ENCODE data around the gene CLTA. TPM values are rescaled to one million over a fixed set of nuclear protein-coding genes. Genes with fewer than 3 reads are reported as not detected.

The CLTA gene, protein sequence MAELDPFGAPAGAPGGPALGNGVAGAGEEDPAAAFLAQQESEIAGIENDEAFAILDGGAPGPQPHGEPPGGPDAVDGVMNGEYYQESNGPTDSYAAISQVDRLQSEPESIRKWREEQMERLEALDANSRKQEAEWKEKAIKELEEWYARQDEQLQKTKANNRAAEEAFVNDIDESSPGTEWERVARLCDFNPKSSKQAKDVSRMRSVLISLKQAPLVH
- total RNA-seq: 190 TPM
- long read RNA-seq, transcript CLTA-202 (5 exons, 1,073 nt): major isoform, 489 of 523 reads
- long read RNA-seq, partial matches to known transcripts: 5 of 523 reads
- long read RNA-seq, other reads (novel, unspliced or antisense): 25 of 523 reads

DNA sequence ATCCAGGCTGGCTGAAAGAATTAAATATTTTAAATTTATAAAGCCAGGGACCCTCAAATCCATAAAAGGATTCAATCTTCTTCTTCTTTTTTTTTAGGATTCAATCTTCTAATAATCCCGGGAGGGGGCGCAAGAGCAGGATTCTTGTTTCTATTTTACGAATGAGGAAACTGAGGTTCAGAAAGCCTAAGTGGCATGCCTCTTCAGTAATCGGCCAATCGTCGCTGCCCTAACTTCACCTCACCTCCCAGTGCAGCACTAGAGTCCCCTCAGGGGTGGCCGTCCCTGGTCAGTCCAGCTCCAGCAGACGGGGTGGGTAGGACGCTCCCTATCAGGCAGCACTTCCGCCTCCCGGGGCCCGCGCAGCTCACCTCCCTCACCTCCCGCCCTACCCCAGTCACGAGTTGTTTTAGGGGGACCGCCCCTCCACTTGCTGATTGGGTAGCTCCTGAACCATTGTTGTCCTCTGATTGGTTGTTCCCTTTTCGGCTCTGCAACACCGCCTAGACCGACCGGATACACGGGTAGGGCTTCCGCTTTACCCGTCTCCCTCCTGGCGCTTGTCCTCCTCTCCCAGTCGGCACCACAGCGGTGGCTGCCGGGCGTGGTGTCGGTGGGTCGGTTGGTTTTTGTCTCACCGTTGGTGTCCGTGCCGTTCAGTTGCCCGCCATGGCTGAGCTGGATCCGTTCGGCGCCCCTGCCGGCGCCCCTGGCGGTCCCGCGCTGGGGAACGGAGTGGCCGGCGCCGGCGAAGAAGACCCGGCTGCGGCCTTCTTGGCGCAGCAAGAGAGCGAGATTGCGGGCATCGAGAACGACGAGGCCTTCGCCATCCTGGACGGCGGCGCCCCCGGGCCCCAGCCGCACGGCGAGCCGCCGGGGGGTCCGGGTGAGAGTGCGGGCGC, at the start of gene CLTA:
TSS of gene CLTA (plus strand) at position 534 of the 902 bp plus-strand sequence. CDS start at position 670, 136 bp downstream.
- peak; percentile 96 for DNase-seq (ENCODE audit: low spot score)

DNA sequence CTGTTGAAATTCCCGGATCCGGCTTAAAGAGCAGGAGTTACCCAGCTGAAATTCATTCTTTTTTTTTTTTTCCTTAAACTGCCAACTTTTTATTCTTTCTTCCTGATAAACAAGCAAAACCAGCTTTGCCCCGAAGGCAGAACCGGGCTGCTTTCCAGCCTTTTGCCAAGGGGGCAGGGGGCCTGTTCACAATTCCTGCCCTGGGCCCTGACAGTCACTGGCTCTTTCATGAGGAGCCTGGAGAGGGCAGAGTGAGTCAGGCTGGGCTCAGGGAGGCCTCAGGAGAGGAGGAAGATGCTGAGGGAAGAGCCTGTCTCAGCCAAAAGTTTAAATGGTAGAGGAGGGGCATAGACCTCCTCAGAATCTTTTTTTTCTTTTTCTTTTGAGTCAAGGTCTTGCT, 49.4 kb upstream of the CLTA start:
- DNase-seq (ENCODE audit: low spot score): peak; percentile 75

DNA sequence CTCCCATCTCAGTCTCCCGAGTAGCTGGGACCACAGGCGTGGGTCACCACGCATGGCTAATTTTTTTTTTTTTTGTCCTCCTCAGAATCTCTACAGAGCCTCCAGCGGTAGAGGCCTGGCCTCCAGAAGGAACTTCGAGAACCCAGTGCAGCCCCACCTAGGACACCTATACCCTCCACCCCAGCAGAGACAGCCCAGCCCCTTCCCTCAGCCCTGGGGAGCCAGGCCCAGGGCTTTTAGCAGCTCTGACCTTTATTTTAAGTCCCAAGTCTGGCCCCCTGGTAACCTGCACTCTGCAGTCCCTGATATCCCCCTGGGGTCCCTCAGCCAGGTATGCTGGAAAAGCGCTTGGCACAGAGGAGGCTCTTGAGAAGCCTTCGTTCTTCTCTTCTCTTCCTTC, 49.0 kb upstream of the CLTA start:
- DNase-seq (ENCODE audit: low spot score): peak; percentile 69

DNA sequence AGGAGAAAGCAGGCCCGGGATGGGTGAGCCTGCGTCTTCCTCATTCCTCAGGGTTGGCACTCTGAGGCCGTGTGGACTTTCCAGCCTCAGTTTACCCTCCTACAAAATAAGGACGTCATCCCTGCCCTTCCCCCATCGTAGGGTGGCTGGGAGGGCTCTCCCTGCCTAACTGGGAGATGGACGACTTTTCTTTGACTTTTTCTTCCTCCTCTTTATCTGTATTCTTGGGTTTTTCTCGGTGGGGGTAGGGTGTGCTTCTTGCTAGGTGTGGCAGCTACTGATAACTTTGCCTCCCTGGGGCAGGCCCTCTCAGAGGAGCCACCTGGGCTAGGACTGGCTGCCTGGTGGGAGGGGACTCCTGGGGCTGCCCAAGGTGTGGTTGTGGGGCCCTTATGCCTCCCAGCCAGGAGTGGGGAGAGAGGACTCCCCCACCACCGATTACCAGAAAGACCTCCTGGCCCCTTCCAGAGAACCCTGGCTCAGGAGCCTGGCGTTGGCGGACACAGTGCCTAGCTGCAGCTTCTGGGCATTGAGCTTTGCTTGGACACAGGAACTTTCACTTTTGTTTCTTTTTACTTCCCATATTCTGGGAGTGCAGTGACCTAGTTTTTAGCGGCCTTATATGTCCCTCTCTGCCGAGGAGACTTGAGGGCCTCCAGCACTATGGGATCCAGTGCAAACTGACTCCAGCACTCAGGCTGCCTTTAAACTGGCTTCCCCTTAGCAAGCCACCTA, 48.0 kb upstream of the CLTA start:
- no peak for DNase-seq (ENCODE audit: low spot score)

DNA sequence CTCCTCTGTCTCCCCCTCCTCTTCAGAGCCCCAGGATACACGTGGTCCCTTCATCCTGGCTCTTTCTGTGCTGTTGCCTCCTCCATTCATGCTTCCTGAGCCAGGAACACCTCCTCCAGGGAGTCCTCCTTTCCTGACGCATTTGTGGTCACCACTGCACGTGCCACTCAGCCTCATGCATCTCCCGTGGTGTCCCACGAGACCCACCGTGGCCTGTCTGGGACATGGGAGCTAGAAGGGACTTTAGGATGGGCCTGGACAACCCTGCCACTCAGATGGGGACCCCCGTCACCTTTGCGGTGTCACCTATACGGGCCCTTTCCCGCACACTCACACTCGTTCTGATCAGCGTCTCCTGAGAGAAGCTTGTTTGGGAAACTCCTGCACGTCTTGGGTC, 47.5 kb upstream of the CLTA start:
- DNase-seq (ENCODE audit: low spot score): no peak

DNA sequence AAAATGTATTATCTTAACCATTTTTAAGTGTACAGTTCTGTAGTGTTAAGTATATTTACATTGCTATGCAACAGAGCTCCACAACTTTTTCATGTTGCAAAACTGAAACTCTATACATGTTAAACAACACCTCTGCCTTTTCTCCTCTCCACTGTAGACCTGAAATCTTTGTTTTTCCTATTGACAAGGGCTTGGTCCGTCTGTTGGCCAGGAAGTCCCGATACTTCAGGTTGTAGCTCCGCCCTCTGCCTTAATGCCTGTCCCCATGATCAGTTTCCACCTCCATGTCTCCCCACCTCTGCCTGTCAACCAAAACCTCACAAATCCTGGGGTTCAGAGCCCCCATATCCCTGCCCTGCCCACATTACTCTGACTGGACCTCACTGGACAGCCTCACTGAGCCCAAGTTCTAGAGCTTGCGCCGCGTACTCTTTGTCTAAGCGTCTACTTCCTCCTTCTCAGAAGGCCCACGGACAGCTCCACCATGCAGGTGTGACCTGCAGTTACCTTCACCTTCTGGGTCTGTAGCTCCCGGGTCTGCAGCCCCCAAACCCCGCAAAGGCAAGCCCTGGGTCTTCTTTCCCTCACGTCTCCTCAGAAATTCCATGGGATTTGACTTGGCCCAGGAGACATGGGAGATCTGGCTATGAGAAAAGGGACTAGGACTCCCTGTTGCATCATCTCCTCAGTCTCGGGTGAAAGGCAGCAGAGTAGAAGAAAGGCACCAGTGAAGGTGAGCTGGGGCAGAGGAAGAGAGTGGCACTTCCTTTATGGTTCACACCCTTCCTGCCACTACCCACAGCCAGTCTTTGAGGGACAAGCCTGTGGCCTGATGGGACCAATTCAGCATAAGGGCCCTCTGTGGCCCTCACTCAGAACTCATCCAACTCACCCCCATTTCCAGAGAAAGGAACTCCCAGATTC, 46.1 kb upstream of the CLTA start:
- no peak for DNase-seq (ENCODE audit: low spot score)

DNA sequence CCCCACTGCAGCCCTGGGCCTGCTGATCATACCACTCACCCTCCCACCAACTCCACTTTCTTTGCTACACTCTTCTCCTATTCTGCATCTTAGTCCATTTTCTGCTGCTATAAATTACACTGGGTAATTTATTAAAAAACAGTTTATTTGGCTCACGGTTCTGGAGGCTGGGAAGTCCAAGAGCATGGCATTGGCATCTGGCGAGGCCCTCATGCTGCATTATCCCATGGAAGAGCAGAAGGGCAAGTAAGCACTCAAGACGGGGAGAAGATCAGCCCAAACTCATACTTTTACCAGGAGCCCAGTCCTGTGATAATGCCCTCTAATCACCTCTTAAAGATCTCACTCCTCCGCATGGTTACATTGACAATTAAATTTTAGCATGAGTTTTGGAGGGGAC, 44.8 kb upstream of the CLTA start:
- no peak for DNase-seq (ENCODE audit: low spot score)

DNA sequence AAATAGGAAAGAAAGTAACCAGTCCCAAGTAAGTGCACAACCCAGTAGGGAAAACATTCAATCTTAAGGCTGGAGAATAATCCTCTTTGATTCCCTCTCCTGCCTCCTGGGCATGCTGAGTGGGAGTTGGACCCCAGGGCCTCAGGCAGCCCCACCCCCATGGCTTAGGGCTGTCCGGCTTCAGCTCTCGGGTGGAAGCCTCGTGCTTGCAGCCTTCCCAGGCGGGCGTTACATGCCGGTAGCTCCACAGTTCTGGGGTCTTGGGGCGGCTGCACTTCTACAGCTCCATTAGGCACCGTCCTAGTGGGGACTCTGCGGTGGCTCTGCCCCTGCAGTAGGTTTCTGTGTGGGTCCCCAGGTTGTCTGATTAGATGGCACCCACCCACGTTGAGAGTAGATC, 44.1 kb upstream of the CLTA start:
- no peak for DNase-seq (ENCODE audit: low spot score)

DNA sequence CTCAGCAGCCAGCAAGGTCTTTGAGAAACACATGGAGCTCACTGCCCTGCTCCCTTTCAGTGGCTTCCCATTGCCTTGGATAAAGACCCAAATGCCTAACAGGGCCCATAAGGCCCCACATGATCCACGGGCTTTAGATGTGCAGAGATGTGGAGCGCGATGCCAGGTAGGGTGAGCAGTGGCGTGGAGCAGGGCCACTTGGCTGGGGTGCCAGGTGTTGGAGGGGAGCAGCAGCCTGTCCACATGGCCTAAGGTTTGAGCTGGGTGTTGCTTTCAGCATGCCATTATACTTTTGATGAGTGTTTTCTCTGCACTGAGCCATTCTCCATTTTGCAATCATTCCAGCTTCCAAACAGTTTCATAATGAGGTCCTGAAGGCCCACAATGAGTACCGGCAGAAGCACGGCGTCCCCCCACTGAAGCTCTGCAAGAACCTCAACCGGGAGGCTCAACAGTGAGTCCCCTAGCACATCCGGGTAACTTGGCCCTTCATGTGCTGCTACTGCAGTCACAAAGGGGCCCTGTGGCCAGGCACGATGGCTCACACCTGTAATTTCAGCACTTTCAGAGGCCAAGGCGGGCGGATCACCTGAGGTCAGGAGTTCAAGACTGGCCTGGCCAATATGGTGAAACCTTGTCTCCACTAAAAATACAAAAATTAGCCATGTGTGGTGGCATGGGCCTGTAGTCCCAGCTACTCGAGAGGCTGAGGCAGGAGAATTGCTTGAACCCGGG, 43.1 kb upstream of the CLTA start:
- no peak for DNase-seq (ENCODE audit: low spot score)

DNA sequence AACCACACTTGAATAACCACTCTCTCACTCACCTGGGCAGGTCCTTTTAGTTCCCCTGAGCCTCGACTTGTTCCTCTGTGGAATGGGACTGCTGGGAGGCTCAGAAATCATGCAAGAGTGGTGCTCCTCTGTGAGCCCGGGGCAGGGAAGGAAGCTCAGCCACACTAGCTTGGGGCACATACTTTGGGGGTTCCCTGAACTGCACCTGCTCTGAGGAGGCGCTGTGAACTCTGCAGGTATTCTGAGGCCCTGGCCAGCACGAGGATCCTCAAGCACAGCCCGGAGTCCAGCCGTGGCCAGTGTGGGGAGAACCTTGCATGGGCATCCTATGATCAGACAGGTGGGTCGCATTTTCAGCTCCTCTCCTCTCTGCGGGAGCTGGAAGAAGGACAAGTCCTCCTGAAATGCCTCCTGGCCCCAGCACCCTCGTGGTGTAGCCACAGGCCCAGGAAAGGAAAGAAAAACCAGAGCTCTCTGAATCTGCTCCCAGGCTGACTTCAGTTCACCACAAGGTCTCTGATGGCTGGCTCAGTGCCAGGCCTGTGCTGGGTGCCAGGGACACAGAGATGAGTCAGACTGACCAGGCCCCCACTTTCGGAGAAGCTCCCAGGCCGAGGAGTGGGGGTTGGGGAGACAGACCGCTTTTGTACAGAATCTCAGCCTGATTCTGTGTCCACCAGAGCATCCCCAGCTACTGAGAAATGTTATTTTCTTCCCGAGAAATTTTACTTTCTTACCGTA, 42.2 kb upstream of the CLTA start:
- DNase-seq (ENCODE audit: low spot score): peak; percentile 98

DNA sequence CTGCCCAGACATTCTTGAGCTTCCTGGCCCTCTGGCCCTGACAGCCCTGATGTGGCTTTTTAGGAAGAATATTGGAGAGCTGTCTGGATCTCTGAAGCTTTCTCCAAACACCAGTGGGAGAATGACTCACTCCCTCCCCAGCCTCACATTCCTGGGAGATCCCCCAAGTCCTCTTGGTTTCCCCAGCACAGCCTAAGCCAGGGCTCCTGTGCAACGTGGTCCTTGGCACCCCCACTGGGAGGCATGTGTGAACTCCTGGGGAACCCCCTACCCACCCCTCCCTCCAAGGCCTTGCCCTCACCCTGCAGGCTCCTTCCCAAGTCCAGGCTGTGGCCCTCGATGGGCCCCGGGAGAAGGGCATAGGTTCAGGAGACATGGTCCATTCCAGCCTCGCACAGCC, 41.5 kb upstream of the CLTA start:
- no peak for DNase-seq (ENCODE audit: low spot score)

DNA sequence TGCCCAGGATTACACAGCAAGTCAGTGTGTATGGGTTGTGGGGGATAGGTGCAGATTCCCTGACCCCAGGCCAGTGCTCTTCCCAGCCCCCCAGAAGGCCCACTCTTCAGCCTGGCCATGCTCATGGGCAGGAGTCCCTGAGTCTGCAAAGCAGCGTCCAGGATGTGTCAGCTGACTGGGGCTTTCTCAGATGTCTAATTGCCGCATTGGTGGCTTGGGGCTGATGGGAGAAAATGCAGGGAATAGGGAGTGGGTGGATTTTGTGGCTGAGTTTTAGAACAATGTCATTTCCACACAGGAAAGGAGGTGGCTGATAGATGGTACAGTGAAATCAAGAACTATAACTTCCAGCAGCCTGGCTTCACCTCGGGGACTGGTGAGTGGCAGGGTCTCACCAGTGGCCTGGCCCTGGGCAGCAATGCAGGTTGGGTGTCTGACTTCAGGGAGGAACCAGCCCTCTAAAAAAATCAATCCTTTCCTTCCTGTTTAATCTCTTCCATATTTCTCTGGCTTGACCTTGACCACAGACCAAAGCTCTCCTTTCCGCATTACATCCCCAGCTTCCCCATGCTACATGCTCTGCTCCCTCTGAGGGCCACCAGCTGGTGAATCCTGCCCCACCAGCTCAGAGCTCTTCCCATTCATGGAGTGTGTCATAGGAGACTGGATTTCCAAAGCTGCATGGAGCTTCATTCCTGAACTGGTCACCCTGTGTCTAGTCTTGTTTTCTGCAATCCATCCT, 40.0 kb upstream of the CLTA start:
- no peak for DNase-seq (ENCODE audit: low spot score)

DNA sequence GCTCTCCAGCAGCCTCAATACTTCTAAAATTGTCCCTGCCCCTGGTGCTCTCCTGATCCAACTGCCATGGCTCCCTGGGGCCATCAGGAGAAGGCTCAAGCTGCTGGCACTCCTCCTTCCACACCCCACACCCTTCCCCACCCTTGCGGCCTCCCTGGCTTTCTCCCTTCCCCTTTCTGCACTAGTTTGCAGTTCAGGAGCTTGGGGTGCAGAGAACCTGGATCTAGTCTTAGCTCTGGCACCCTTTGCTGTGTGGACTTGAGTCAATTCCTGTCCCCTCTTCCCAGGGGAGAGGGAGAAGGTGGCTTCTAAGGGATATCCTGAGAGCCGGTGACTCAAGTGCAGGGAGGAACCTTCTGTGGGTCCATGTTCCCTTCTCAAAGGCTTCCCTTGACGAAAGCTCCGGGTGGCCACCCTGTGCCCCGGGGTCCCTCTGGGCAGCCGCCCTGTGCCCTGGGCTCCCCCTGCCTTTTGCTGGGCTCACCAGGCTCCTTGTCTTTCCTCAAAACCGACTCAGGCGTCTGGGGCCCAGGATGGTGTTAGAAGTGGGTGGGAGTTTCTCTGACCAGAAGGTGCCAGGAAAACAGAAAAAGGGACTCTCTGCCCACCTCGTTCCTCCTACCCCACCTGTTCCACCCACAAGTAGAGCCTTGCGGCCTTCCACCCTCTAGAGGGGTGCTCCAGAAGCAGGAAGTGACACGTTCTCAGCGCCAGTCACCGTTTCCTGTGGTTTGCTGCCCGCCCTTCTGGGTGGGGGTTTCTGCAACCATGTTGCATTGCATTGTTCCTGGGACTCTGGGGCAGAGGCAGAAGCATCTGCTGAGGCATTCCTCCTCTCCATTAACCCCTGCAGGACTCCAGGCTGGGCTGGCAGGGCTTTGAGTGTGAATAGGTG, 39.2 kb upstream of the CLTA start:
- DNase-seq (ENCODE audit: low spot score): no peak

DNA sequence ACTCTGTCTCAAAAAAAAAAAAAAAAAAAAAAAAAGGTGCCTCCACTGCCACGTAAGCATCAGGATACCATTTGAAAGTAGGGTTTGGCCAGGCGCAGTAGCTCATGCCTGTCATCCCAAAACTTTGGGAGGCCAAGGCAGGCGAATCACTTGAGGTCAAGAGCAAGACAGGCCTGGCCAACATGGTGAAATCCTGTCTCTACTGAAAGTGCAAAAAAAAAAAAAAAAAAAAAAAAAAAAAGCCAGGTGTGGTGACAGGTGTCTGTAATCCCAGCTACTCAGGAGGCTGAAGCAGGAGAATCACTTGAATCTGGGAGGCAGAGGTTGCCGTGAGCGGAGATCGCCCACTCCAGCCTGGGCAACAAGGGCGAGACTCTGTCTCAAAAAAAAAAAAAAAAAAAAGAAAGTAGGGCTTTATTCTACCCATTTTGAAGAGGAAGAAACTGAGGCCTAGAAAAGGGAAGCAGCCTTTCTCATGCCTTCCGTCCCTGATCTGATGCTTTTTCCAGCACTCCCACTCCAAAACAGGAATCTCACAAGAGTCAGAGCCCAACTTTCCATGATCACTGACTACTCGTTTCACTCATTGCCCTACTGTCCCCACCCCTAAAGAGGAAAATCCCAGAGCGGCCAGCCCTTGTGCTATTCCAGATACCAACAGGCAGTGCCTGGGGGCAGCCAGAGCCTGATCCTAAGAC, 37.8 kb upstream of the CLTA start:
- no peak for DNase-seq (ENCODE audit: low spot score)

DNA sequence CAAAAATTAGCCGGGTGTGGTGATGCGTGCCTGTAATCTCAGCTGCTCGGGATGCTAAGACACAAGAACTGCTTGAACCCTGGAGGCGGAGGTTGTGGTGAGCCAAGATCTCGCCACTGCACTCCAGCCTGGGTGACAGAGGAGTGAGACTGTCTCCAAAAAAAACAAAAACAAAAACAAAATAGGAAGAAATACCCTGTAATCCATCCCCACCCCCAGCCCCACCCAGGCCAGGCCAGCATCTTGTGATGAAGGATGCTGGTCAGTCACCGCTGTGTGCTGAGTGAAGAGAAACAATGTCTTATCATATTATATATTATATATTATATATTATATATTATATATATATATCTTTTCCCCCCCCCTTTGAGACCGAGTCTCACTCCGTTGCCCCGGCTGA, 37.0 kb upstream of the CLTA start:
- DNase-seq (ENCODE audit: low spot score): no peak

DNA sequence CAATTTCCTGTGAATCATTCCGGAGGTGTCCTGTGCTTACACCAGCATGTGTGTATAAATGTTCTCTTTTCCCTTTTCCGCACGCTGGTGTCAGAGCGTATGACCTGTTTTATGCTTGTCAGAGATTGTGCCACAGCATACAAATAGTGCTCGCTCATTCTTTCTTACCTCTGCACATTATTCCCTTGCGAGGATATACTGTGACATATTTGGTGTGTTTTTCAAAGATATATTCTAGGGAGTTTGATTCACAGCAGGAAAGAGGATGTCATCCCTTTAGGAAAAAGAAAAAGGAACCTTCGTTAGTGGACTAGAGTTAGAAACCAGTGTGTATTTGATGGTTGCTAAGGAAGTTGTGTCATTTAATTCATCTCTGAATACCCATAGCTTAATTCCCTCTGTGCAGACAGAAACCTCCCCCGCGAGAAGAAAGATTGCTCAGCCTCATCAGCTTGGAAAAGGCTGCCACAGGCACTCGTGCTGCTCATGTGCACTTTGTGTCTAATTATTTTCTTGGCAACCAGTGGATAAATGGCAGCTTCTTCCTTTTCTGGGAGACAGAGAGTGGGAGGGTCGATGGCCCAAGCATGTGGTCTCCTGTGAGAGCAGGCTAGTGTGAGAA, 36.3 kb upstream of the CLTA start:
- no peak for DNase-seq (ENCODE audit: low spot score)

All from mesenteric fat pad (tissue), 1 donor.